K562 (cell line): ENCODE measurements around the gene ARAP1. TPM values are rescaled to one million over a fixed set of nuclear protein-coding genes. Genes with fewer than 3 reads are reported as not detected.

Experiments used
- ATAC-seq: fragments of 200-7000 bp; cut with Tn5 transposase; 3 replicates; pipeline ENCODE4 v1.9.1; 2020; ENCODE audit warnings: moderate library complexity
- BruUV-seq: library from RNA; stranded (reverse); fragments of 400-500 nt; replicated peaks from 2 replicates; lab custom pipeline; 2021; lab: Mats Ljungman, UMichigan
- CTCF ChIA-PET: fragments of 300-600 bp; formaldehyde crosslinking; extraction: SDS; loops from one replicate; lab custom pipeline; 2021; ENCODE audit warnings: low intra/inter-chr PET ratio; lab: Yijun Ruan, JAX
- POLR2A ChIA-PET: fragments of 300-600, 350-650 bp; sonication (Branson Sonifier 250); formaldehyde crosslinking; extraction: SDS; loops from one replicate; lab custom pipeline; 2021; ENCODE audit warnings: antibody characterized with exemption, inconsistent platforms; lab: Yijun Ruan, JAX
- DNase-seq, 4 experiments: peaks; one replicate each; pipeline versions ENCODE4 v3.0.0 to v3.0.0-alpha.2; 2011 to 2018; ENCODE audit warnings: low spot score in 3 of 4, mixed read lengths in 3 of 4; ENCODE audit errors: extremely low read depth in 1 of 4
- FAIRE-seq: peaks from 2 replicates; lab custom pipeline; 2011; peaks lifted over from hg19 to GRCh38; lab: Jason Lieb, UNC
- H2AFZ ChIP-seq: 2 replicates; pipeline ENCODE4 v1.6.0; 2011; ENCODE audit warnings: low read depth, low read length, control low read depth, inconsistent platforms
- H3K27ac ChIP-seq: fragments of 200-600 bp; 3 replicates; pipeline ENCODE4 v1.8.0; 2011; ENCODE audit warnings: low read depth, mild to moderate bottlenecking, control low read depth, inconsistent platforms, low read length, moderate library complexity, mixed read lengths; ENCODE audit errors: extremely low read depth
- H3K27me3 ChIP-seq, 2 experiments: fragments of 300-600 bp in 1 of 2; 2 replicates in 1 of 2; 3 replicates in 1 of 2; pipeline versions ENCODE4 v1.6.0 to v1.8.0; 2011; ENCODE audit warnings: inconsistent platforms in 2 of 2, low read length in 2 of 2, mild to moderate bottlenecking in 1 of 2, mixed read lengths in 1 of 2, moderate library complexity in 1 of 2; ENCODE audit not compliant: control insufficient read depth in 2 of 2, insufficient read depth in 2 of 2
- H3K36me3 ChIP-seq: fragments of 300-600 bp; 3 replicates; pipeline ENCODE4 v1.8.0; 2011; ENCODE audit warnings: mild to moderate bottlenecking, low read length, inconsistent platforms; ENCODE audit not compliant: control insufficient read depth, insufficient read depth
- H3K4me1 ChIP-seq, 2 experiments: fragments of 200-600 bp in 1 of 2; replicated peaks in 1 of 2; 2 replicates in 1 of 2; 3 replicates in 1 of 2; pipeline versions ENCODE4 v1.5.1 to v1.8.0; 2011; ENCODE audit warnings: inconsistent platforms in 2 of 2, low read length in 2 of 2, mild to moderate bottlenecking in 1 of 2, mixed read lengths in 1 of 2, moderate library complexity in 1 of 2; ENCODE audit not compliant: control insufficient read depth in 2 of 2, insufficient read depth in 2 of 2
- H3K4me2 ChIP-seq: 2 replicates; pipeline ENCODE4 v1.6.1; 2011; ENCODE audit warnings: low read length, control low read depth, inconsistent platforms, mixed read lengths; ENCODE audit not compliant: insufficient read depth
- H3K4me3 ChIP-seq: fragments of 200-600 bp; sonication (generic), shearing (Covaris generic); 2 replicates; pipeline ENCODE4 v1.5.1; 2016; ENCODE audit warnings: control low read depth, inconsistent platforms
- H3K79me2 ChIP-seq: fragments of 200-600 bp; 3 replicates; pipeline ENCODE4 v1.8.0; 2011; ENCODE audit warnings: low read length, inconsistent platforms; ENCODE audit not compliant: control insufficient read depth, insufficient read depth
- H3K9ac ChIP-seq, 2 experiments: 2 replicates each; pipeline versions ENCODE4 v1.6.0 to v1.6.1; 2011; ENCODE audit warnings: low read depth in 2 of 2, low read length in 2 of 2, control low read depth in 1 of 2, inconsistent platforms in 1 of 2, mild to moderate bottlenecking in 1 of 2, mixed read lengths in 1 of 2; ENCODE audit not compliant: insufficient read depth in 1 of 2
- H3K9me1 ChIP-seq: one replicate; pipeline ENCODE4 v1.6.0; 2011; ENCODE audit warnings: inconsistent platforms, mild to moderate bottlenecking, low read length, moderate library complexity; ENCODE audit not compliant: control insufficient read depth, insufficient read depth
- H3K9me3 ChIP-seq: replicated peaks from 2 replicates; pipeline ENCODE4 v1.5.1; 2011; ENCODE audit warnings: low read depth, low read length, inconsistent platforms; ENCODE audit not compliant: control insufficient read depth, insufficient read depth
- H4K20me1 ChIP-seq: replicated peaks from 2 replicates; pipeline ENCODE4 v1.6.1; 2011; ENCODE audit warnings: low read length, inconsistent platforms, mixed read lengths; ENCODE audit not compliant: control insufficient read depth, insufficient read depth
- ARNT ChIP-seq, 2 experiments: fragments of 450-650 bp; IDR thresholded peaks; 2 replicates each; pipeline ENCODE4 v1.6.1; 2016; ENCODE audit warnings: mild to moderate bottlenecking in 1 of 2
- ATF7 ChIP-seq: fragments of 450-650 bp; IDR thresholded peaks from 2 replicates; pipeline ENCODE4 v1.7.1; 2014; ENCODE audit warnings: mild to moderate bottlenecking, moderate library complexity
- HMGN3 ChIP-seq: IDR thresholded peaks from 2 replicates; pipeline ENCODE4 v1.6.1; 2011; ENCODE audit warnings: borderline replicate concordance, low read depth, mild to moderate bottlenecking, mixed read lengths, low read length; ENCODE audit not compliant: insufficient read length; ENCODE audit errors: extremely low read depth
- JUN ChIP-seq, 2 experiments: sonication (generic) in 1 of 2; formaldehyde crosslinking in 1 of 2; IDR thresholded peaks; 2 replicates each; pipeline versions ENCODE4 v1.6.1 to v1.8.0; 2012 to 2022; ENCODE audit warnings: borderline replicate concordance in 2 of 2, mild to moderate bottlenecking in 2 of 2, improper control_type of control experiment in 1 of 2, low read depth in 1 of 2, low read length in 1 of 2, missing genetic modification reagents in 1 of 2
- MAFG ChIP-seq: fragments of 450-650 bp; conservative IDR thresholded peaks from 2 replicates; pipeline ENCODE4 v1.6.1; 2016; ENCODE audit warnings: missing genetic modification characterization, missing compliant biosample characterization
- PBX2 ChIP-seq, 2 experiments: IDR thresholded peaks in 1 of 2; conservative IDR thresholded peaks in 1 of 2; 2 replicates each; pipeline ENCODE4 v1.6.1; 2016; ENCODE audit warnings: low read depth in 2 of 2, mild to moderate bottlenecking in 1 of 2, missing compliant biosample characterization in 1 of 2, missing genetic modification characterization in 1 of 2, moderate library complexity in 1 of 2
- POLR2B ChIP-seq: fragments of 450-650 bp; IDR thresholded peaks from 2 replicates; pipeline ENCODE4 v1.6.1; 2018; ENCODE audit warnings: low read depth; ENCODE audit not compliant: partially characterized antibody
- PRDM10 ChIP-seq: fragments of 450-650 bp; IDR thresholded peaks from 2 replicates; pipeline ENCODE4 v1.6.1; 2018; ENCODE audit not compliant: partially characterized antibody
- TCF15 ChIP-seq: fragments of 250-450 bp; sonication (Bioruptor Pico); IDR thresholded peaks from 2 replicates; pipeline ENCODE4 v1.8.0; 2022; ENCODE audit warnings: moderate library complexity, mild to moderate bottlenecking, inconsistent platforms
- TEAD1 ChIP-seq, 2 experiments: fragments of 450-650 bp in 1 of 2; sonication (generic) in 1 of 2; formaldehyde crosslinking; IDR thresholded peaks; 2 replicates each; pipeline versions ENCODE4 v1.4.0 to v1.8.0; 2020 to 2022; ENCODE audit warnings: mild to moderate bottlenecking in 2 of 2, missing genetic modification reagents in 1 of 2
- TRIM28 ChIP-seq: fragments of 450-650 bp; IDR thresholded peaks from 2 replicates; pipeline ENCODE4 v1.6.1; 2017
- ZFPM2 ChIP-seq: fragments of 250-450 bp; sonication (Bioruptor Pico); IDR thresholded peaks from 2 replicates; pipeline ENCODE4 v1.5.1; 2022; ENCODE audit warnings: mild to moderate bottlenecking
- ZNF197 ChIP-seq: fragments of 200-800 bp; sonication (Bioruptor generic); IDR thresholded peaks from 2 replicates; pipeline ENCODE4 v1.6.1; 2016; ENCODE audit warnings: low read depth, missing genetic modification characterization, missing compliant biosample characterization
- ZNF212 ChIP-seq: fragments of 450-650 bp; formaldehyde crosslinking; IDR thresholded peaks from 2 replicates; pipeline ENCODE4 v1.4.0; 2020; ENCODE audit warnings: mild to moderate bottlenecking
- ZNF224 ChIP-seq: sonication (generic); formaldehyde crosslinking; IDR thresholded peaks from 2 replicates; pipeline ENCODE4 v1.8.0; 2022; ENCODE audit warnings: mild to moderate bottlenecking, missing genetic modification reagents
- WGBS: fragments of 100-300 bp; shearing (Covaris generic); methylation state at CpG from one replicate; pipeline ENCODE4 v1.1.6; 2016; ENCODE audit warnings: low coverage, mixed read lengths; ENCODE audit not compliant: insufficient coverage; ENCODE audit errors: missing lambda C conversion rate; 5-methylcytosine and 5-hydroxymethylcytosine counted together
- in situ Hi-C: fragments of 300-500 bp; cut with MboI; formaldehyde crosslinking; loops from 4 replicates; pipeline ENCODE4 v1.15.0; 2018; ENCODE audit warnings: inconsistent platforms, mixed read lengths
- intact Hi-C: fragments of 100-400 bp; cut with micrococcal nuclease; formaldehyde crosslinking; loops from 2 replicates; pipeline ENCODE4 v1.14.2; 2022
- polyA plus RNA-seq, 8 experiments: library from polyadenylated mRNA; depleted of rRNA in 4 of 8; stranded (reverse) in 5 of 8; unstranded in 3 of 8; fragments of >200 nt; fragmentation: Nextera tagmentation in 2 of 8; fragmentation: Illumina TruSeq in 1 of 8; extraction: Ambion mirVana in 2 of 8; extraction: Trizol in 1 of 8; gene quantifications; 2 replicates each; pipeline versions ENCODE4 v1.2.1 to v1.2.3, GENCODE V29; 2011 to 2014; ENCODE audit warnings: inconsistent platforms in 1 of 8, missing spikeins in 1 of 8
- total RNA-seq, 7 experiments: library from RNA; depleted of rRNA in 6 of 7; stranded (reverse); fragments of >200 nt in 6 of 7; fragmentation: Illumina TruSeq in 2 of 7; extraction: Trizol in 2 of 7; gene quantifications; 2 replicates each; pipeline versions ENCODE4 v1.2.1 to v1.2.3, GENCODE V29; 2011 to 2021; ENCODE audit warnings: low replicate concordance in 1 of 7

Gene ARAP1
- total and polyA plus RNA-seq, 9 of the 15 experiments (the other 6 are each of a cell fraction or from before 2014, with no cell fraction given) = 0.23 to 67.0 (median 24.6) TPM

GRCh38 chr11:72668629-72669347 is 83.4 kb downstream of the ARAP1 start:
- Histone ChIP-seq H2AFZ (no peak overlapping the region), H3K27me3 (peaks cover 0 to 47% of the 10 kb centered on the region in 2 experiments; a peak in 3 of 5 replicates)
- TF ChIP-seq TEAD1 (CRISPR knock-in tag; IDR thresholded peaks at IDR 0.05) (no peak), MAFG (tag) (no peak), TRIM28 (no peak), PBX2 (CRISPR knock-in tag; IDR thresholded peaks at IDR 0.05; ENCODE audit: low read depth) (no peak), PBX2 (tag; conservative IDR thresholded peaks at IDR 0.05; ENCODE audit: low read depth) (no peak), ARNT (IDR thresholded peaks at IDR 0.05) (no peak), ATF7 (no peak), TCF15 (CRISPR knock-in tag) (no peak), ZNF224 (CRISPR knock-in tag) (no peak), ZNF212 (CRISPR knock-in tag) (no peak), PRDM10 (no peak), ZNF197 (CRISPR knock-in tag) (no peak), POLR2B (no peak), JUN (IDR thresholded peaks at IDR 0.05; ENCODE audit: borderline replicate concordance, low read depth, low read length) (no peak), JUN (CRISPR knock-in tag; IDR thresholded peaks at IDR 0.05; ENCODE audit: borderline replicate concordance) (no peak), ZFPM2 (no peak), HMGN3 (no peak)
- TF ChIP-seq, all 486 proteins: peak for 0
- 0% methylated on average over 7 of the region's 7 CpGs for WGBS
- Histone ChIP-seq H3K36me3 (no peaks in the 10 kb centered on the region), H3K9me1 (no peaks in the 10 kb centered on the region), H3K79me2 (no peaks in the 10 kb centered on the region), H3K4me1 (peaks cover 0 to 1% of the 10 kb centered on the region in 2 experiments; a peak in 2 of 5 replicates), H3K4me3 (no peak overlapping the region), H3K9me3 (peaks cover 8% of the 10 kb centered on the region), H3K9ac (no peak overlapping the region), H4K20me1 (no peaks in the 10 kb centered on the region), H3K27ac (no peak overlapping the region), H3K4me2 (no peak overlapping the region)
- ATAC-seq = no peak
- no peak for FAIRE-seq
- DNase-seq = no peak
- in situ Hi-C loops (no loop called here), intact Hi-C loops (no loop called here)
- ChIA-PET CTCF (no interaction called here), POLR2A (interaction anchor here (1.0 to 1.1 kb wide), 2 partner anchors 11 to 12 kb away, joined by 4 to 7 read pairs; no protein-coding TSS in a partner anchor)
- BruUV-seq = no TSS peak
